Stromal cell of bone marrow (primary cell): ENCODE results near the gene CELSR3.

Source experiments
- DNase-seq: peaks from one replicate; pipeline ENCODE4 v3.0.0-alpha.2; 2012; ENCODE audit warnings: low read depth

Gene CELSR3

DNA sequence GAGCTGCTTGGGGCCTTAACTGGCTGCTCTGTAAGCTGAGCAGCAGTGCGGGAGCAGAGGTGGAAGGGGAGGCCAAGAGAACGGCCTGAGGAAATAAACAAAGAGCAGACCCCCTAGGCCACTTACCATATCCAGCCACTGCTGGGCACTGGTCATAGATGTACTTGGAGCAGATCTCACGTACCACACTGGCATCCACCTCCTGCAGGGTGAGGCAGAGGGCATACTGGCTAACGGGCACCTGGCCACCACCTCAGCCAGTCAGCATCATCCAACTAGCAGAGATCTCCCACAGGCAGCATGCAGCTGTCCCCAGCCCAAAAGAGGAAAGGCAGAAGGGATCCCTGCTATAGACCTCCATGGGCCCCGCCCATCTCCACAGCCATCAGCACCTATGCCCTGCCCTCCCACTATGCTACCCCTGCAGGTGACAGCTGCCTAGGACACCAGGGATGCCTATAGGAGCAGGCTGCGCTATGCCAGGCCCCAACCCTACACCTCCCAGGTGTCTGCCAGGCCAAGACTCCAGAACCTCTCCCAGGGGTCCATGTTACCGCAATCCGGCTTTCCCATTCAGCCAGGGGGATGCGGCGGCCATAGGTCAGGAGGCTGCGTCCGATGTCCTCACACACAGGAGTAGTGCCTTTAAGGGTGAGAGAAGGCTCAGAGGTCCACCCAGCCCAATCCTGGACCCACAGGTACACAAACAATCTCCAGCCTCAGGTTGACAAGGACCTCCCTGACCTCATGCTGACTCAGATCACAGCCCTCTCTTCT lies 63.0 kb downstream of the CELSR3 start:
- no peak for DNase-seq

GRCh38 chr3:48599077-48599501 lies 63.6 kb downstream of the CELSR3 start:
- no peak for DNase-seq

DNA sequence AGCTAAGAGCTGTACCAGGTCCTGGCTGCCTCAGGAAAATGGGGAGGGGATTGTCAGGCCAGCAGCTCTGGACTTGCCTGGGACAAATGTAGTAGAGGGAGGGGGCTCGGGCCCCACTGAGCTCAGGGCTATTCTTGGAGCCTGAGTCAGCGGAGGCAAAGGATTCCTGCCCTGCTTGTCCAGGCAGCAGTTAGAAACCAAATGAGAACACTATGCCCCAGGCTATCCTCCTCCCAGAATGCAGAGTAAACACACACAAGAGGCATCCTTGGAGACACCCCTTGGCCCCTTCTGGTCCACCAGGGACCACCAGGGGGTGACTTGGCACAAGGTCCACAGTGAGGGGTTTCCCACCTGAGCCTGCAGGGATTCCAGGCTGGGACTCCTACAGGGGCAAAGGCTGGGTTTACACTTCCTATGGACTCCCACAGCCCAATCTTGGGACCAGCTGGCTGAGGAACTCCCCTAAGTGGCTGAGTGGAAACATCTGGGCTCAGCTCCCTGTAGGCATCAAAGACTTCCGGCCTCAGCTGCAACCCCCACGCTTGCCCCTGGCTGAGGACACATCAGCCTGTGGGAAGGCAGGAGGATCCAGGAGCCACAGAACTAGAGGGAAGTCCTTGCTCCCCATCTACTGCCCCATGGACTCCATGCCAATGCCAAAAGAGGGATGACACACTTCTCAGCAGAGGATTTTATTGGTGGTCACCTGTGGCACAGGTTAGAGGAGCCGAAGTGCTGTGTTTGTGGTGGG lies 64.2 kb downstream of the CELSR3 start:
- peak; percentile 49 for DNase-seq

- no peak for DNase-seq
Measured at GRCh38 chr3:48597408-48597800, 65.3 kb downstream of the CELSR3 start.

GRCh38 chr3:48596676-48597407 lies 65.8 kb downstream of the CELSR3 start:
- DNase-seq, result no peak

GRCh38 chr3:48596157-48596556 lies 66.5 kb downstream of the CELSR3 start:
- no peak for DNase-seq

GRCh38 chr3:48595526-48596121 lies 67.1 kb downstream of the CELSR3 start:
- peak; percentile 48 for DNase-seq

DNA sequence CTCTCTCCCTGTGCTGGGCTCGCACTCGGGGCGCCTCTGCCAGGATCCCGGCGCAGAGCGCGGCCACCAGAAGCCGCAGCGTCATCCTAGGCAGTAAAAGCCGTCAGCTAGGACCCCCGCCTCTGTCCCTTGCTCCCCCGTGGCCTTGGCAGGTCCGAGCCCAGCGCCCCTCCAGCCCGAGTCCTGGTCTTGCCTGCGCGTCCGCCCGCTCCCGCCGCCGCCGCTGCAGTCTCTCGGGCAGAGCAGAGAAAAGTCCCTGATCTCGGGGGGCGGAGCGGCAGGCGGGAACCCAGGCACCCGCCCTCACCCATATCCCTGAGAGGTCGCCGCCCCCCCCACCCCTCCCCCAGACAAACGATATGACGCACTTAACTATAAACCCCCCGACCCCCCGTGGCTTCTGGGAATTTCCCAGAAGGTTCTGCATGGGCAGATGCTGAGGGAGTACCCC lies 67.6 kb downstream of the CELSR3 start, which contains the start of gene COL7A1:
TSS of gene COL7A1 (minus strand) at position 255 of the 451 bp plus-strand sequence. CDS start at position 85, 170 bp downstream.
- no peak for DNase-seq

DNA sequence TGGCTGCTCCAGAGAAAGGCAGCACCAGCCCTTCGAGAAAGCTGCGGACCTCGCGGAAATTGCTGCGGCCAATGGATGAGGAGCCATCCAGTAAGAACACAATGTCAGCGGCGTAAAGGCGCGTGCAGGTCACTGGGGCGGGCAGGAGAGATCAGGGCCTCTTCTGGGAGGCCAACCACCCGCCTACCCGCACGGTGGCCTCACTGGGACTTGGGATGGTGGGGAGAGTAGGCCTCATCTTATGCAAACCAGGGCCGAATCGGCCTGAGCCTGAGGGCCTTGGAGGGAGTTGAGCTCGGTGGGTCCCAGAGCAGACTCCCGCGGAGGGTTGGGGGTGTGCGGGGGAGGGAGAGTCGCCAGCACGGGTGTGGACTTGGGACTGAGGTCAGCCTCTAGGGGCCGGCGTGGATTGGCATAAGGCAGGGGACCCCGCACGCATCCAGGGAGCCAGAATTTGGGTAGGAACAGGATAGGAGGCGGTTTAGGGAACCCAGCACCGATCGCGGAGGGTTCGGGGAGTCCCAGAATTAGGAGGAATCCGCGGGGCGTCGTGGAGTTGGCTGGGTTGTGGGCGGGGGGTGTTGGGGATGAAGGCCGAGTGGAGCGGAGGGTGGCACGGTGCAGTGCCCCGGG lies 68.2 kb downstream of the CELSR3 start:
- no peak for DNase-seq

DNA sequence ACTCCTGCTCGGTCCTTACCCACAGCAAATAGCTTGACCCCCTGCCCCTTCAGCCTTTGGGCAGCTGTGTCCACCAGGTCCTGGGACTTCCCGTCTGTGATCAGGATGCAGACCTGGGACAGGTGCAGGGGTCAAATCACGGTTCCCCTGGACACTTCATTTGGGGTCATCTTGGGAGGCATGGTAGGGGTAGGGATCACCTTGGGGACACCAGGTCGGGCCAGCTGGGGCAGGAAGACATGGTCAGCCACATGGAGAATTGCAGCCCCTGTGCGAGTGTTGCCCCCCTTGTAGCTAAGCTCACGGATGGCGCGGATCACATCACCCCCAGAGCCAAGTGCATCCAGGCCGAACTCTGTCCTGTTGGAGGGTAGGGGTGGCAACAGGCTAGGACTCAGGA lies 69.3 kb downstream of the CELSR3 start:
- DNase-seq, result no peak

GRCh38 chr3:48592519-48593087 lies 70.1 kb downstream of the CELSR3 start:
- DNase-seq, result no peak

DNA sequence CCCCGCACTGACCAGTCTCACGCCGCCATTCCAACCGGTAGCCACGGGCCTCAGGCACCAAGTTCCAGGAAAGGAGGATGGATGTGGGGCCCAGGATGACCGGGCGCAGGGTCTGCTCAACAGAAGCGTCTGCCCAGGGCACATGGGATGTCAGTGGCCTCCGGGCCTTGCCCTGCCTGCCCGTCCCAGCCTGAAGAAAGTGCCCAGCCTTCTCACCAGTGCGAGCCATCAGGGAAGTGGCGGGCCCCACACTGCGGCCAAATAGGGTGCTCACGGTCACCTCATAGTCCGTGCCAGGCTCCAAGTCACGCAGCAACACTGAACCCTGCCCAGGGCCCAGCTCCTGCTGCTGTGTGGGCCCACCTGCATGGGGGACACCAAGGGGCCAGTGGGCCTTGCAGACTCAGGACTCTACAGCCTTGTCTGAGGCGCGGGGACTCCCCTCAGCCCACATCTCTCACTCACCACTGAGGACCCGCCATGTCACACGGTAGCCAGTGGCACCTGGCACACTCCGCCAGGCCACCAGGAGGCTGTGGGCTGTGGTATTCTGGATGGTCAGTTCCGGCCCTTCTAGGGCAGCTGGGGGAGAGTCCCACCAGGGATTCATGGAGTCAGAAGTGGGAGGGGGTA lies 70.7 kb downstream of the CELSR3 start:
- no peak for DNase-seq

GRCh38 chr3:48591436-48591835 lies 71.2 kb downstream of the CELSR3 start:
- DNase-seq, result no peak

- no peak for DNase-seq
Measured at GRCh38 chr3:48588230-48588629, 74.5 kb downstream of the CELSR3 start.

- DNase-seq, result no peak
Measured at GRCh38 chr3:48587686-48588085, 75.0 kb downstream of the CELSR3 start.
